IMR-90 (cell line): Measurements from ENCODE around the gene NMNAT3. TPM values are rescaled to one million over a fixed set of nuclear protein-coding genes. Genes with fewer than 3 reads are reported as not detected.

Source experiments
- ATAC-seq: fragments of 200-7000 bp; cut with Tn5 transposase; 2 replicates; pipeline ENCODE4 v1.9.1; 2020; ENCODE audit warnings: low read depth, mild to moderate bottlenecking, moderate library complexity
- BruUV-seq: library from RNA; stranded (reverse); fragments of 400-500 nt; replicated peaks from 2 replicates; lab custom pipeline; 2021; lab: Mats Ljungman, UMichigan
- CTCF ChIA-PET: fragments of 300-600 bp; formaldehyde crosslinking; extraction: SDS; loops from one replicate; lab custom pipeline; 2021; ENCODE audit warnings: antibody characterized with exemption; lab: Yijun Ruan, JAX
- POLR2A ChIA-PET: fragments of 300-600 bp; sonication (Branson Sonifier 250); formaldehyde crosslinking; loops from one replicate; lab custom pipeline; 2022; ENCODE audit warnings: antibody characterized with exemption; ENCODE audit not compliant: unreplicated experiment; lab: Charles Lee
- DNase-seq: peaks from one replicate; pipeline ENCODE4 v3.0.0; 2013
- H2AFZ ChIP-seq: replicated peaks from 2 replicates; pipeline ENCODE3; 2013; ENCODE audit warnings: low read length, mild to moderate bottlenecking; ENCODE audit not compliant: poor library complexity
- H2AK5ac ChIP-seq: 2 replicates; pipeline ENCODE4 v1.6.1; 2013; ENCODE audit warnings: low read depth, low read length, inconsistent platforms
- H2AK9ac ChIP-seq: replicated peaks from 2 replicates; pipeline ENCODE3; 2013; ENCODE audit warnings: mild to moderate bottlenecking, low read depth, low read length, moderate library complexity; ENCODE audit not compliant: poor library complexity
- H2BK120ac ChIP-seq: 2 replicates; pipeline ENCODE4 v1.6.1; 2013; ENCODE audit warnings: low read depth, low read length, inconsistent platforms
- H2BK15ac ChIP-seq: 3 replicates; pipeline ENCODE4 v1.6.1; 2013; ENCODE audit warnings: low read depth, low read length, inconsistent platforms
- H2BK20ac ChIP-seq: 2 replicates; pipeline ENCODE4 v1.6.1; 2013; ENCODE audit warnings: low read depth, mild to moderate bottlenecking, inconsistent platforms, low read length, moderate library complexity
- H2BK5ac ChIP-seq: 2 replicates; pipeline ENCODE4 v1.6.1; 2013; ENCODE audit warnings: mild to moderate bottlenecking, low read depth, low read length, inconsistent platforms; ENCODE audit not compliant: poor library complexity, severe bottlenecking
- H3K14ac ChIP-seq: replicated peaks from 2 replicates; pipeline ENCODE4 v1.6.1; 2013; ENCODE audit warnings: low read depth, low read length, inconsistent platforms
- H3K18ac ChIP-seq: 2 replicates; pipeline ENCODE4 v1.6.1; 2013; ENCODE audit warnings: low read depth, low read length, control low read depth
- H3K23ac ChIP-seq: 2 replicates; pipeline ENCODE4 v1.6.1; 2013; ENCODE audit warnings: low read depth, low read length, inconsistent platforms
- H3K27ac ChIP-seq: 2 replicates; pipeline ENCODE4 v1.5.1; 2013; ENCODE audit warnings: mild to moderate bottlenecking, control low read depth, low read length; ENCODE audit not compliant: insufficient read depth
- H3K27me3 ChIP-seq: 2 replicates; pipeline ENCODE4 v1.6.1; 2013; ENCODE audit warnings: low read length; ENCODE audit not compliant: control insufficient read depth, insufficient read depth
- H3K36me3 ChIP-seq: 2 replicates; pipeline ENCODE4 v1.6.1; 2013; ENCODE audit warnings: low read length, mixed read lengths; ENCODE audit not compliant: control insufficient read depth, insufficient read depth
- H3K4ac ChIP-seq: 2 replicates; pipeline ENCODE4 v1.6.1; 2013; ENCODE audit warnings: low read depth, low read length, inconsistent platforms
- H3K4me1 ChIP-seq: 2 replicates; pipeline ENCODE4 v1.6.1; 2013; ENCODE audit warnings: low read length, mixed read lengths; ENCODE audit not compliant: control insufficient read depth, insufficient read depth
- H3K4me2 ChIP-seq: 2 replicates; pipeline ENCODE4 v1.6.1; 2013; ENCODE audit warnings: low read depth, mild to moderate bottlenecking, control low read depth, low read length, moderate library complexity
- H3K4me3 ChIP-seq: 2 replicates; pipeline ENCODE4 v1.5.1; 2013; ENCODE audit warnings: low read depth, mild to moderate bottlenecking, control low read depth, low read length, moderate library complexity; ENCODE audit not compliant: insufficient read depth
- H3K56ac ChIP-seq: 2 replicates; pipeline ENCODE4 v1.6.1; 2013; ENCODE audit warnings: low read length, inconsistent platforms; ENCODE audit not compliant: insufficient read depth; ENCODE audit errors: extremely low read depth
- H3K79me1 ChIP-seq, 2 experiments: 2 replicates each; pipeline ENCODE4 v1.6.1; 2013; ENCODE audit warnings: low read length in 2 of 2, inconsistent platforms in 1 of 2, low read depth in 1 of 2
- H3K9ac ChIP-seq: 2 replicates; pipeline ENCODE4 v1.6.1; 2013; ENCODE audit warnings: low read depth, low read length, control low read depth
- H3K9me1 ChIP-seq: 2 replicates; pipeline ENCODE4 v1.6.1; 2013; ENCODE audit warnings: low read length, inconsistent platforms; ENCODE audit not compliant: insufficient read depth
- H3K9me3 ChIP-seq: 2 replicates; pipeline ENCODE4 v1.6.1; 2013; ENCODE audit warnings: low read length; ENCODE audit not compliant: control insufficient read depth, insufficient read depth
- H4K20me1 ChIP-seq: 2 replicates; pipeline ENCODE4 v1.6.1; 2013; ENCODE audit warnings: low read length, inconsistent platforms; ENCODE audit not compliant: insufficient read depth
- H4K5ac ChIP-seq: 2 replicates; pipeline ENCODE4 v1.6.1; 2013; ENCODE audit warnings: mild to moderate bottlenecking, low read depth, low read length, control low read depth
- H4K8ac ChIP-seq, 2 experiments: 2 replicates each; pipeline ENCODE4 v1.6.1; 2013; ENCODE audit warnings: low read depth in 2 of 2, low read length in 2 of 2, control low read depth in 1 of 2, inconsistent platforms in 1 of 2
- H4K91ac ChIP-seq: 2 replicates; pipeline ENCODE4 v1.6.1; 2013; ENCODE audit warnings: low read depth, low read length, inconsistent platforms; ENCODE audit not compliant: insufficient read depth
- BHLHE40 ChIP-seq: fragments of 150-350 bp; IDR thresholded peaks from 2 replicates; pipeline ENCODE4 v1.6.1; 2016; ENCODE audit warnings: mild to moderate bottlenecking, low read depth, low read length
- CEBPB ChIP-seq: IDR thresholded peaks from 2 replicates; pipeline ENCODE4 v1.6.1; 2012; ENCODE audit warnings: low read depth, low read length, improper control_type of control experiment
- CHD1 ChIP-seq: IDR thresholded peaks from 2 replicates; pipeline ENCODE4 v1.6.1; 2012; ENCODE audit warnings: low read depth, low read length, improper control_type of control experiment
- CTCF ChIP-seq: conservative IDR thresholded peaks from 2 replicates; pipeline ENCODE4 v1.5.1; 2012; ENCODE audit warnings: mild to moderate bottlenecking, low read depth, low read length, improper control_type of control experiment
- whole genome bisulfite sequencing, 2 experiments: methylation state at CpG; one replicate each; pipeline versions ENCODE4 v1.1.5 to v1.1.7; 2013; ENCODE audit warnings: missing lambda C conversion rate in 2 of 2; ENCODE audit not compliant: insufficient read length in 1 of 2; ENCODE audit errors: extremely low coverage in 2 of 2; 5-methylcytosine and 5-hydroxymethylcytosine counted together
- dilution Hi-C: fragments of 300-500 bp; cut with HindIII; formaldehyde crosslinking; loops from one replicate; pipeline ENCODE4 v1.14.3; 2018; ENCODE audit warnings: low sequenced_read_pairs; ENCODE audit not compliant: unreplicated experiment
- in situ Hi-C: fragments of 300-500 bp; cut with MboI; formaldehyde crosslinking; loops from 3 replicates; pipeline ENCODE4 v1.14.3; 2019; ENCODE audit warnings: low sequenced_read_pairs, inconsistent platforms, mixed read lengths
- intact Hi-C: fragments of 100-400 bp; cut with micrococcal nuclease; formaldehyde crosslinking; loops from 2 replicates; pipeline ENCODE4 v1.10.0; 2022
- polyA plus RNA-seq, 3 experiments: library from polyadenylated mRNA; depleted of rRNA; stranded (reverse); fragments of >200 nt; gene quantifications; 2 replicates each; pipeline ENCODE4 v1.2.3, GENCODE V29; 2012; ENCODE audit warnings: low replicate concordance in 1 of 3
- total RNA-seq: library from RNA; depleted of rRNA; stranded (reverse); fragments of >200 nt; gene quantifications from 2 replicates; pipeline ENCODE4 v1.2.3, GENCODE V29; 2012

NMNAT3 gene
- total and polyA plus RNA-seq, 2 of the 4 experiments (the other 2 are of a cell fraction) = 0.12 to 0.36 TPM

GRCh38 chr3:139558351-139559266, 119.2 kb downstream of the NMNAT3 start:
- no peak overlapping the region for H3K4me2 ChIP-seq
- no peak overlapping the region for H3K18ac ChIP-seq
- no peak overlapping the region for H2BK5ac ChIP-seq
- in situ Hi-C loops = no loop called here
- ATAC-seq (no peak), DNase-seq (no peak)
- dilution Hi-C loops = no loop called here
- H2BK120ac ChIP-seq = no peak overlapping the region
- H3K9ac ChIP-seq = no peak overlapping the region
- H3K36me3 ChIP-seq = no peaks in the 10 kb centered on the region
- H4K20me1 ChIP-seq = no peaks in the 10 kb centered on the region
- peaks cover 3% of the 10 kb centered on the region for H3K4me1 ChIP-seq
- no peak overlapping the region for H3K27ac ChIP-seq
- H3K4ac ChIP-seq = no peak overlapping the region
- no peak overlapping the region for H3K23ac ChIP-seq
- H3K79me1 ChIP-seq = no peaks in the 10 kb centered on the region
- WGBS, 2 experiments = 30% methylated on average over 2 of the region's 2 CpGs; no CpG with 5 or more reads in 1 of the 2 experiments
- ChIA-PET CTCF (no interaction called here), POLR2A (no interaction called here)
- no TSS peak for BruUV-seq
- no peak for TF ChIP-seq BHLHE40
- no peak for TF ChIP-seq CHD1
- 0 out of 2 replicates have a peak, but pooled peaks have one; percentile 26 for TF ChIP-seq CEBPB
- no peak for TF ChIP-seq CTCF
- H3K14ac ChIP-seq = no peak overlapping the region
- no peak overlapping the region for H2AFZ ChIP-seq
- H2BK20ac ChIP-seq = no peak overlapping the region
- H4K8ac ChIP-seq = no peak overlapping the region
- H4K91ac ChIP-seq = no peak overlapping the region
- intact Hi-C loops = no loop called here
- H3K9me3 ChIP-seq = no peaks in the 10 kb centered on the region
- no peak overlapping the region for H2BK15ac ChIP-seq
- no peak overlapping the region for H2AK5ac ChIP-seq
- no peaks in the 10 kb centered on the region for H3K9me1 ChIP-seq
- no peak overlapping the region for H3K56ac ChIP-seq
- no peaks in the 10 kb centered on the region; the same call in 1 of the 2 replicates for H3K27me3 ChIP-seq
- H2AK9ac ChIP-seq = no peak overlapping the region
- no peak overlapping the region for H4K5ac ChIP-seq
- no peak overlapping the region for H3K4me3 ChIP-seq
